NCI-H1930 (cell line): Measurements from ENCODE around the gene ZC3HAV1.
A peak's percentile ranks its signal among the peaks of the same experiment; 100 is the strongest.
"Not testable (repeated sequence)": the region's sequence is repeated elsewhere in the genome, so short reads cannot be mapped to it uniquely, and the experiment has no call there.

ENCODE experiments used
- DNase-seq, 2 experiments: peaks; one replicate each; lab custom pipeline; 2025; lab: John Stamatoyannopoulos, UW

The ZC3HAV1 gene

DNA sequence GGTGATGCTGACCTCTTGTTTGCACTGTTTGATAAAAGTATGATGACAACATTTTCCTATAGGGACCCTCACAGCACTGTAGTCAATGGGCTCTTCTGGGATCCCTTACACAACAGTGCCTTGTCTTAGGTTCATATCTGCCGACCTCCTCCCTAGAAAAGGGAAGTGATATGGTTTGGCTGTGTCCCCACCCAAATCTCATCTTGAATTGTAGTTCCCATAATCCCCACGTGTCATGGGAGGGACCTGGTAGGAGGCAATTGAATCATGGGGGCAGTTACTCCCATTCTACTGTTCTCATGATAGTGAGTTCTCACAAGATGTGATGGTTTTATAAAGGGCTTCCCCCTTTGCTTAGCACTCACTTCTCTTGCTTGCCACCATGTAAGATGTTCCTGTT lies 23.1 kb downstream of the ZC3HAV1 start:
- no peak for DNase-seq

DNA sequence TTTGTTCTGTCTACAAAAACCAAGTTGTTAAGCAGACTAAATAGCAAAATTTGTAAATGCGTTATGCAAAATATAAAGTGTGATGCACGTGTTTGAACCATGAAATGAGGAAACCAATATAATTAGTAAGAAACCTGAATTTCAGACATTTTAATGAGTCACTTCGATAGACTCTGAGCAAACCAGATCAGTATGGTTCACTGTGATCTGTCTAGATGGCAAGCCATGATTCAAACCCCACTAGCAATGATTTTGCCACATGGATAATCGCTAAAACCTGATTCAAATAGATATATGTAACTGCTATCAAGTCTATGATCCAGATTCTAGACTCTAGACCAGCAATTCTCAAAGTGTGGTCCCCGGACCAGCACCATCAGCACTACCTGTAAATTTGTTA lies 24.8 kb downstream of the ZC3HAV1 start:
- no peak for DNase-seq

DNA sequence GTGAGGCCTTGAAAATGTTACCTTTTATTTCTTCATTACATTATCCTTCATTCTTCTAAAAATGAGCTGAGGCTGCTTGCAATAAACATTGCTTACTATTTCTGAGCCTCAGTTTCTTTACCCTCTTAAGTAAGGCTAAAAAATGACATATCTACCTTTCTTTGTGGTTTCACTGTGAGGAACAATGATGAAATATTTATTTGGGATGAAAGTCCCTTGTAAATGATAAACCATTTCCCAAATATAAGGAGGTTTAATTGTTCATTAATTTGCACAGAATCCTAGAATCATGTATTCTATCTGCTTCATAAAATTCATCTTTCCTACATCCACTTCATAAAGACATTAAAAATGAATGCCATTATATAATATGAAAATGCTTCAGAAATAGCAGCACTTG lies 27.9 kb downstream of the ZC3HAV1 start:
- no peak for DNase-seq

DNA sequence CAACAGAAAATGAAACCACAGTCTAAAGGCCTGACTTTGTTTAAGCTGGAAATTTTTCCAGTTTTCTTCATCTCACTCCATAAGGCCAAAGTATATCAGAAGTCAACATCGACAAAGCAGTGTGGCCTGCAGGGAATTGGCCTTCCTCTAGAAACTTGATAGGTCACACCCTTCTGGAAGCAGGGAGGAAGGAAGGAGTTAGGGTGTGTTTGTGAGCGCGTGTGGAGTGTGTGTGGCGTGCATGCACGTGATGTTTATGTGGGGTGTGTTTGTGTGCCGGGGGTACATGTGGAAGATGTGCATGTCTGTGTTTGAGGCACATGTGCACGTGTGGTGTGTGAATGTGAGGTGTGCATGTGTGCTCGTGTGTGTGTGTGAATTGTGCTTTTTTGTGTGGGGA lies 28.6 kb downstream of the ZC3HAV1 start:
- DNase-seq, result no peak

DNA sequence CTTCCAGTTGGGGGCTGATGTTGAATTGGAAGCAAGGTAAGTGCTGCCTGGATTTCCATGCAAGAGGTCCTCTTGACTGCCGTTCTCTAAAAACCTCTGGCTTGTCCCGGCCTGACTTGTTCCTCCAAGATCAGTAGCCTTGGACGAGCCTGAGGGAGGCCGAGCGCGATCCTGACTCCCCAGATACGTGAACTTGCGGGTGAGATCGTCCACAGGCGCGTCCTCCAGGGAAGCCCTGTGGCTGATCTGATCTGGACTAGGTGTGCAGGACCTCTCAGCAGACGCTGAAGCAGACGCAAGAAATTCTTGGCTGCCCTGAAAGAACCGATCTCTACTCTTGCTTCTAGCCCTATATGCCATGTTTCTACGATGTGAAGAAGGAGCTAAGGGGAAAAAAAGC lies 29.7 kb downstream of the ZC3HAV1 start:
- DNase-seq, result no peak

DNA sequence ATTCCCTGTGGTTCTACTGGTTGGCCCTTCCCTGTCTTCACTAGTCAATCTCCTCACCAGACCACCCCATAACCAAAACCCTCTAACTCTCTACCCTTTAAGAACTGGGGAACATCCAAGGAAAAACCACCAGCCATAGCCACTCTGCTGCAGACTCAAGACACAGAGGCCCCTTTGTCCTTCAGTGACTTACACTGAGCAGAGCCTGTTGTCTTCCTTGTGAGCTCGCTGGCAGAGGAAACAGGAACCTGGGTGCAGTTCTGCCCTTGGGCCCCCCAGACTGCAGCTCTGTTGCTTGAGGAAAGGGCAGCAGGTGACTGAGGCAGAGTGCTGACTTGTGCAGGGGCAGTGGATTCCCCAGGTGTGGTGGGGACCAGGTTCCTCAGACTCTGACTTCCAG lies 30.6 kb downstream of the ZC3HAV1 start:
- DNase-seq, result no peak

DNA sequence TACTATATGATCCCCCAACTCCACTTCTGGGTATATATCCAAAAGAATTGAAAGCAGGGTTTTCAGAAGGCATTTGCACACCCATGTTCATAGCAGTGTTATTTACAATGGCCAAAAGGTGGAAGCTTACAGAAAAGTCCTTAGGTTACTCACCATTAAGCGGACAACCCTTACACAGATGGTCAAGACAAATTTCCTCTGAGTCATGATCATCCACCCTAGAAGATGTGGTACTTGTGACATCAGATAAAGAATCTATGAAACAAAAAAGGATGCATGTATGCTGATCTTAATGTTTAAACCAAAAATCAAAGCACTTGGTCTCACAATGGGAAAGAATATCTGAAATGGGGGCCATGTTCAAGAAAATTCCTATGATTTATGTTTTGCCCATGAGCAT lies 31.1 kb downstream of the ZC3HAV1 start:
- DNase-seq, result no peak

DNA sequence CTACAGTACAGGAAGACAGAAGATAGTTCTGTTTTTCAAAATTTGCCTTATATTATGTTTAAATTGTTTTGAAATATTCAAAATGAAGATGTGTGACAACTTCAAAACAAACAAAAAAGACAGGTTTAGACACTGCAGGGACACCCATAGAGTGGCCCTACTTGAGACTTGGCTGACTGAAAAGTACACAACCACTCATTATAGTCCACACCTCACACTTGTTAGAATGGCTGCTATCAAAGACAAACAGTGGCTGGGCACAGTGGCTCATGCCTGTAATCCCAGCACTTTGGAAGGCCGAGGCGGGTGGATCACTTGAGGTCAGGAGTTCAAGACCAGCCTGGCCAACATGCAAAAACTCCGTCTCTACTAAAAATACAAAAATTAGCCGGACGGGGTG lies 31.8 kb downstream of the ZC3HAV1 start:
- DNase-seq, result not testable (repeated sequence)

DNA sequence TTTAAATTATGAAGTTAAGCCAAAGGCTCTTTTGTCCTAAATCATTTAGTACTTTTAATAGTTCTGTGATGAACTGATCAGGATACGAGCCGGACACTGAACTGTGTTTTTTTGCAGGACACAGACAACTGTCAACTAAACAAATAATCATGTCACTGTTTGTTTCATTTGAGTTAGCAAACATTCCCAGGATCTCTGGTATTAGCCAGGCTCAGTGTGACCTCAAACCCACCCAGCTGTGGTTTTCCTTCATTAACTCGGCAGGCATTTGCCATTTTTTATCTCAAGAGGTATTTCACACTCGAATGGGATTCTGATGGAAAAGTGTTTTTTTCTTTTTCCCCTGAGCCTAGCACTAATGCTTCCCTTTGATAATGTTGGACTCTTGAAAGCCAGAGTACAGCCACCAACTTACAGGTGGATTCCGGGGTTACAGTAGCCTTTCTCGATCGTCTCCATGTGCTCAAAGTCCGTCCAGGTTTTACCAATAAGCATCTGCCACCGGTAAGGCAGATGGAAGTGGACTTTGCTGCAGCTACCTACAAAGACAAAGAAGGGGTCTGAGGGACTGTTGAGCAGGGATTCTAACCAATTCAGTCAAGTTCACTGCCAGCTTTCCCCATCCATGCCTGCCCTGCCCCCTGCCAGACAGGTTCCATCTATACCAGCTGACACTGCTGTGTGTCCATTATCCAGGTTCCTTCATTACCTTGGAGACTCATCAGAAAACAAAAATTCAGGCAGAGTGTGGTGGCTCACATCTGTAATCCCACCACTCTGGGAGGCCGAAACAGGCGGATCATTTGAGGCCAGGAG lies 33.4 kb downstream of the ZC3HAV1 start:
- no peak for DNase-seq

DNA sequence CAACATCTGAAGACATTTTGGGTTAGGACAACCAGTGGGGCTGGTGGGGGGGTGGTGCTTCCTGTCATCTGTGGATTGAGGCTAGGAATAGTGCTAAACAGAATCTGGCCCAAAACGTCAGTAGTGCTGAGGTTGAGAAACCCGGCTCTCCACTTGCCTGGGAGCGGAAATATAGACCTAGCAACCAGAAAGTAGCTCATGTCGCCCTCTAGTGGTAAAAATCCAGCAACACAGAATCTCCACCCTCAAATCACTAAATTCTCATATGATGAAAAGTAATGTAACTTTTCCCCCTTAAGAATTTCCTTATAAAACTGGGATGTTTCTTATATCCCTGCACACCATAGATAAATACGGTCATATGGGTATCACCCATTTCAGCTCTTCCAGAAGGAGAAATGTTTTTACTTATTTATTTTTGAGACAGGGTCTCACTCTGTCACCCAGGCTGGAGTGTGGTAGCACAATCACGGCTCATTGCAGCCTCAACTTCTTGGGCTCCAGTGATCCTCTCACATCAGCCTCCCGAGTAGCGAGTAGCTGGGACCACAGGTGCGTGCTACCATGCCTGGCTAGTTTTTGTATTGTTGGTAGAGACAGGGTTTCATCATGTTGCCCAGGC lies 34.4 kb downstream of the ZC3HAV1 start:
- DNase-seq, result peak; percentile 44 to 57

DNA sequence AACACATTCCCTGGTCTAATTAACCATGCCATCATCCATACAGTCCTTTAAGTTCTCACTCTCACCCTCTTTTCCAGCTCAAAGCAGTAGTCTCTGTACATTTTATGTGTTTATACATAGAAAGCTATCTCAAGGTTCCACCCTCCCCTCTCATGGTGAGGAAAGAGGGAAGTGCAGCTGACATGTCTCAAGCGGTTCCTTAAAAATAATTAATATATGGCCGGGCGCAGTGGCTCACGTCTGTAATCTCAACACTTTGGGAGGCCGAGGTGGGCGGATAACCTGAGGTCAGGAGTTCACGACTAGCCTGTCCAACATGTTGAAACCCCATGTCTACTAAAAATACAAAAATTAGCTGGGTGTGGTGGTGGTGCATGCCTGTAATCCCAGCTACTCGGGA lies 36.7 kb downstream of the ZC3HAV1 start:
- DNase-seq, result no peak

DNA sequence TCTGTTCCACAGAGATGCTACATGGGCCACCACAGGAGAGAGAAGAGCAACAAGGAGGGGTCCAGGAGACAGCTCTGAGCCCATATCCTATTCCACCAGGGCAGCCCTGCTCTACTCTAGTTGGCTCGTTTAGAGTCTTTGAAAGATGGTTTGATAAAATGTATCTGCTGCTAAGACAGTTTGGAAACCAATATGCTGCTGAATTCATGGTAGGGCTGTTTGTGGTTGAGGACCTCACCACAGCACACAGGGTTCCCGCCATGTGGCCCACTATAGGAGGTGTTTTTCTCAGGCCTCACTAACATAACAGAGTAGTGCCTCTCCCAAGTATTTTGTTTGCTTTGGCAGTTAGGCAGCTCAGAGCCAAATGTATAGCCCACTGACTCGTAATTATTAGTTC lies 37.8 kb downstream of the ZC3HAV1 start:
- no peak for DNase-seq

DNA sequence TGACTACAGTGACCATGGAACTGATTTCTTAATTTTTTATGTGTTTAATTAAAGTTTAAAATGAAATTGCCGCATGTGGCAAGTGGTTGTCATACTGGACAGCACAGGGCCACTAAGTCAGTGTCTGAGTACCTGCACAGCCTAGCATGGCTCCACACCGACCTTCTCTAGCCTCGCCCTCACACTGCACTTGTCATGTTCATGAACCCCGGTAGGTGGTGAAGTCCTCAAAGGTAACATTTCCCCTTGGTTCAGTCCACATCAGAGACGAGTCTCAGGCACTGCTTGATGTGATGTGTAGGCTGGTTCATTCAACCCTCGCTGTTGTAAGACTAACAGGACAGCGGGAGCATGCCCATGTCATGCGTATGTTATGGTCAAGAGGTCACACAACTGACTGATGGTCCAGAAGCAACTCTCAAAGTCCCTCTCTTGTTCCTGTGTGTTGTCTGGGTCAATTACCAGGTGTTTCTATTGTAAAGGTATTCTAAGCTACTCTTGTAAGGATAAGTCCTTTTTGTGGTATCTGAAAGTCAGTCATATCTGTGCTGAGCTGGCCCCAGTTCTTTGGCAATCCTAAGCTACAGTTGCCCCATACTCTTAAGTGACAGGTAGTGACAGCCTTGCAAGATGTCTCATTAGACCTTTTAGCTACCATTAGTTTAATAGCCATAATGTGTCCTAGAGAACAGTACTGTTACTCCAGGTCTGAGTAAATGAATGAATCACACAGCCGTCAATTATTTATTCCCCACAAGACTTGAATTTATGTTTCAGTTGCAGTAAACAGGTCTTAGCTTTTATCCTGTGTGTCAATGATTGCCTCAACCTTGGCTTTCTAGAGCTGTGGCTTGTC lies 40.7 kb downstream of the ZC3HAV1 start:
- DNase-seq, result no peak

DNA sequence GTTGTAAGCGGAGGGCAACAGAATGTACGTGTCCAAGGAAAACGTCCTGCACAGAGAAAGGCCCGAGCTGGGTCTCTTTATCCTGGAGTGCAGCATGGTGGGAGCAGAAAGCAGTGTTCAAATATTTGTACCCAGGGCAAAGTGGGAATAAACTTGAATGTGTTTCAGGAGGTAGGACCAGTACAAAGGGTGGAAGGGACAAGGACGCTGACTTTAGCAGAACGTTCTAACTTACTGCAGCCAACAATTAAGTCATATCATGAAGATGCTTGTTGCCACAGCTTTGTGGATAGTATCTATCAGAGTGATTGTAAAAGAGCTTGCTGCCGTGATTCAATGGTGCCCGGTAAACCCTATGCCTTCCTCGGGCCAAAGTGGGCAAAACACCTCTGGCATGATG lies 43.2 kb downstream of the ZC3HAV1 start:
- no peak for DNase-seq

DNA sequence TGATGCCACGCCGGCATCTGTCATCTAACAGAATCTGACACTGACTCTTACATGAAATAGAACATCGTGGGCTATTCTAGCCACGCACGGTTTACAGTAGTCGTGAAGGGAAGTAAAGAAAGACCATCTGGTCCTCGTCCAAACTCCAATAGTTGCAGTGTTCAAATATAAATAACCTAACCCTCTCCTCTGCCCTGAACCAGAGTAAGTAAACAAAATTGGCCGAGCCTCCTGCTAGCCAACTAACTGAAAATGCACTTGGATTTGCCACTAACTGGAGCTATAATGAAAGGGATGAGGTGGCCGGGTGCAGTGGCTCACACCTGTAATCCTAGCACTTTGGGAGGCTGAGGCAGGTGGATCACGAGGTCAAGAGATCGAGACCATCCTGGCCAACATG lies 44.2 kb downstream of the ZC3HAV1 start:
- DNase-seq, result no peak

DNA sequence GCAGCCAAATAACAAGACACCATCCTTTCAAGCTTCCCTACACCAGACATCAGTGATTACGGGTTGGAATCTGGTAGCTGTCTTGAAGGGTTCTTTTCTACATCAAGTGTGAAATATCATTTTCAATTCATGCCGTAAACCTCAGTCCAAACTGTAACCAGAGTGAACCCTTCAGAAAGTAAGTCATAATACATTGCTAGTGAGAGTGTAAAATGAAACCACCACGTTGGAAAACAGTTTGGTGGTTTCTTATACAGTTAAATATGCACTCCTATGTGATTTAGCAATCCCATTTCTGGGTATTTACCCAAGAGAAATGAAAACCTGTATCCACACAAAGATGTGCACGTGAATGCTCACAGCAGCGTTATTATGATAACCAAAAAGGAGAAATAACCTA lies 48.1 kb downstream of the ZC3HAV1 start:
- DNase-seq, result no peak

DNA sequence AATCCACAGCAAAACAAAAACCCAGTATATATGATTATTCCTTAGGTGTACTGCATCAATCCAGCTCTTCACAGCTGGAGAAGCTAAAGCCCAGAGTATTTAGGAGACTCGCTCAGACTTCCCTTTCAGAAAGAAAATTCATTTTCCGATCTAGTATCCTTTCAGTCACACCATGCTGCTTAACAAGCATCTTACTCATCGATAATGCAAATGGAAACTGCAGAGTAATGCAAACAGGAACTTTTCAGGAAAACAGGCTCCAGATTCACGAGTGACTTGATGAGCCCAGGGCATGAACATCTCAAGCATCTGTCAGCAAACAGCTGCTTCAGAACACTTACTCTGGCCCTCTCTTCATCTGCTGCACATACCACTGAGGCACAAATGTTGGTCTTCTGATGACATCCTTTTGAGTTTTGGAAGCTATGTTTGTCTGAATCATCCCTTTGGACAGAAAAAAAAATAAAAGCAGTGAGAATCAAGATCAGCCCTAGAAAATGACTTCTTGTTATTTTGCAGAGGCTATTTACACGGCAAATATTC lies 48.8 kb downstream of the ZC3HAV1 start:
- DNase-seq, result no peak

DNA sequence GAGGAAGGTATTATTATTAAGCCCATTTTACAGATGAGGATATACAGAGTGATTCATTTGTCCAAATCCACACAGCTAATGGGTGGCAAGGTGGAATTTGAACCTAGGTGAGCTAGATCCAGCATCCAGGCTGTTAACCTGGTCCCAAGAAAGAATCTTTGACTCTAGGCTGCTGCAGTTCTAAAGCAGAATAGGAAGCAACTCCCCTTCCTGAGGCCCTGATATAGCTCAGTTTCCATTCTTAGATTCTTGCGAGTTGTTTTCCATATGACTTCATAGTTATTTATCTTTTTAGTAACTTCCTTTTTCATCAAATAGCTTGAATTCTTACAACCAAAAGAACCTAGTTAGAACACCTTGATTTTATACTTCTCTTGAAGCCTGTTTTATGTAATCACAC lies 49.6 kb downstream of the ZC3HAV1 start:
- DNase-seq, result no peak

DNA sequence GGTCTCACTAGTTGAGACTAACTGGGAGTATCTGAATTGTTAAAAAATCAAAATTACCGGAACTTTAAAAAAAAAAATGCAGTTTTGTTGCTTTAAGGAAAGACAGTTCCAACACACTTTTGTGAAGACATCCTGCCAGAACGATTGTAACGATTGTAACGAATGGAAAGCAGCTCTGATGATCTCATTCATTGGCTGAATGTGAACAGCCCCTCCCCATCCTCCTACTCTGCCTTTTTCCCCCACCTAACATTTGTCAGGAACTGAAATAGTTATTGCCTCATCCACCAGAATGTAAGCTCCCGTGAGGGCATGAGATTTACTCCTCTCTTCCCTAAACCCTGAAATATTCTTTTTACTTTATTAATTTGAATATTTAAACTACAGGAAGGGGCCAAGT lies 50.6 kb downstream of the ZC3HAV1 start:
- DNase-seq, result no peak

DNA sequence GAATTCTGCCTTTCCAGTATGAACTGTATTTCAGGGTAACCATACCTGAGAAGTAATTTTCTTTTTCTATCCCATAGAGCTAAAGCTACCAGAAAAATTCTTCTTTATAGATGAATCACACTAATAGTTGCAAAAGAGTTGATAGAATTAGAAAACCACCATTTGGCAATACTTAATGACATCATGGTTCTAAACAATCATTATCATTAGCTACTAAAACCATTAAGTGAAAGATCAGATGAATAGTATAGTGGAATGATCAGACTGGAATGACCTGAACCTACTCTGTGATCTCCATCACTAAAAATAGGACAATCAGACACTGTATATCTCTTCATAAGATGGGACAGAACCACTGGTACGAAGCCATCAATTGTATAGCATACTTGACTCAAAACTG lies 53.8 kb downstream of the ZC3HAV1 start:
- no peak for DNase-seq

DNA sequence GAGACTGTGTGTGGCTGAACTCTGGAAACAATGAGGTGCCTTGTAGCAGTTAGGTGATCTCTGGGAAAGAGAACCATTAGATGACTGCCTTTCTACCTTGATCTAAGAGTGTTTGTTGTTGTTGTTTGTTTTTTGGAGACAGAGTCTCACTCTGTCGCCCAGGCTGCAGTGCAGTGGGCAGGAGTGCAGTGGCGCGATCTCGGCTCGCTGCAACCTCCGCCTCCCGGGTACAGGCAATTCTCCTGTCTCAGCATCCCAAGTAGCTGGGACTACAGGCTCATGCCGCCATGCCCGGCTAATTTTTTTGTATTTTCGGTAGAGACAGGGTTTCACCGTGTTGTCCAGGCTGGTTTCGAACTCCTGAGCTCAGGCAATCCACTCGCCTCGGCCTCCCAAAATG lies 54.9 kb downstream of the ZC3HAV1 start:
- DNase-seq, result not testable (repeated sequence)

DNA sequence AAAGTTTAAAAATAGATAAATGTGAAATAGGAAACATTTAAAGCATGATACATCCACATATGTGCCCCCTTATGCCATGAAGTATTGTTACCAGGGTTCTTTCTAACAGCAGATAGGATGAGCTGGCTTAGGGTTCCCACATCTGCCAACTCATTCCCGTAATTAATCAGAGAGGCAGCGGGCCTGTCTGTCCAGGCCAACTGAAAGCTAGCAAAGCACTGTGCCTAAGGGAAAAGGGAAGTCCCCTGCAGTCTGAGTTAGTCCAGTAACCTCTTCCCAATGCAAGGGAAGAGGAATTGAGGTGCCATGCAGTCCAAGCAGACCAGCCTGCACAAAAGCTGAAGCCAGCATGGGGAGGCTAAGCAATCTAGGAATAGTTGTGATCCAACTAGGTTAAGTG lies 55.4 kb downstream of the ZC3HAV1 start:
- no peak for DNase-seq

DNA sequence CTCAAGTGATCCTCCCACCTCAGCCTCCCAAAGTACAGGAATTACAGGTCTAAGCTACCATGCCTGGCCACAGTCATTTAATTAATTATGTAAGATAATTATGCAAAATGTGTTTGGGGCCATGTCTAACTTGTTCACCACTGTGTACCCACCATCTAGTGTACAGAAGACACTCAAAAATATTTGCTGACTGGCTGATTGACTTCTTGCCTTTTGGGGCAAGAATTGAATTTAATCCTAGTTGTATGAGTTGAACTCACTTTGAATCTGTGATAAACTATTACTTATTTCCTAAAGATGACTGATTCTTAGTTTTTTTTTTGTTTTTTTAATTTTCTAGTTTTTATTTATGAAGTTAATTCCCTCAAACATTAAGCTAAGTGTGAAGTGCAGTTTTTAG lies 57.9 kb downstream of the ZC3HAV1 start:
- DNase-seq, result no peak
